Keratinocyte (primary cell): Measurements from ENCODE around the gene FGF18. TPM values are rescaled to one million over a fixed set of nuclear protein-coding genes. Genes with fewer than 3 reads are reported as not detected.

Experiments
- DNase-seq: peaks from one replicate; pipeline ENCODE4 v3.0.0-alpha.2; 2011; ENCODE audit warnings: low read depth, missing footprints, low spot score
- FAIRE-seq: peaks from 2 replicates; lab custom pipeline; 2011; peaks lifted over from hg19 to GRCh38; lab: Jason Lieb, UNC
- H2AFZ ChIP-seq: 2 replicates; pipeline ENCODE4 v1.6.0; 2012; ENCODE audit warnings: low read length, control low read depth, inconsistent platforms; ENCODE audit not compliant: control insufficient read depth
- H3K27ac ChIP-seq: 2 replicates; pipeline ENCODE4 v1.5.1; 2011; ENCODE audit warnings: low read length; ENCODE audit not compliant: control insufficient read depth, insufficient read depth
- H3K27me3 ChIP-seq: 3 replicates; pipeline ENCODE4 v1.6.0; 2011; ENCODE audit warnings: low read length; ENCODE audit not compliant: control insufficient read depth, insufficient read depth; ENCODE audit errors: extremely low read depth
- H3K36me3 ChIP-seq, 2 experiments: 2 replicates in 1 of 2; 3 replicates in 1 of 2; pipeline ENCODE4 v1.5.1; 2011; ENCODE audit warnings: low read length in 2 of 2, mild to moderate bottlenecking in 1 of 2; ENCODE audit not compliant: control insufficient read depth in 2 of 2, insufficient read depth in 2 of 2; ENCODE audit errors: extremely low read depth in 1 of 2
- H3K4me1 ChIP-seq: 3 replicates; pipeline ENCODE4 v1.5.1; 2011; ENCODE audit warnings: low read length; ENCODE audit not compliant: control insufficient read depth, insufficient read depth; ENCODE audit errors: extremely low read depth
- H3K4me2 ChIP-seq: 3 replicates; pipeline ENCODE4 v1.6.0; 2011; ENCODE audit warnings: low read depth, low read length; ENCODE audit not compliant: control insufficient read depth, insufficient read depth; ENCODE audit errors: extremely low read depth
- H3K4me3 ChIP-seq, 3 experiments: fragments of 200-600 bp in 1 of 3; sonication (generic) in 1 of 3; 2 replicates in 2 of 3; 3 replicates in 1 of 3; pipeline ENCODE4 v1.5.1; 2011 to 2016; ENCODE audit warnings: low read length in 3 of 3, mild to moderate bottlenecking in 3 of 3, control low read depth in 2 of 3, inconsistent platforms in 1 of 3, low read depth in 1 of 3, mixed read lengths in 1 of 3, mixed run types in 1 of 3, moderate library complexity in 1 of 3; ENCODE audit not compliant: control insufficient read depth in 2 of 3, insufficient read depth in 2 of 3; ENCODE audit errors: extremely low read depth in 1 of 3
- H3K79me2 ChIP-seq: 2 replicates; pipeline ENCODE4 v1.6.0; 2012; ENCODE audit warnings: low read length; ENCODE audit not compliant: control insufficient read depth, insufficient read depth
- H3K9ac ChIP-seq: 3 replicates; pipeline ENCODE4 v1.6.0; 2011; ENCODE audit warnings: low read length; ENCODE audit not compliant: control insufficient read depth, insufficient read depth; ENCODE audit errors: extremely low read depth
- H3K9me1 ChIP-seq: 3 replicates; pipeline ENCODE4 v1.6.0; 2011; ENCODE audit warnings: low read length; ENCODE audit not compliant: control insufficient read depth, insufficient read depth; ENCODE audit errors: extremely low read depth
- H3K9me3 ChIP-seq: 2 replicates; pipeline ENCODE4 v1.5.1; 2012; ENCODE audit warnings: low read depth, low read length; ENCODE audit not compliant: control insufficient read depth
- H4K20me1 ChIP-seq: 3 replicates; pipeline ENCODE4 v1.6.0; 2011; ENCODE audit warnings: low read length; ENCODE audit not compliant: control insufficient read depth, insufficient read depth; ENCODE audit errors: extremely low read depth
- CTCF ChIP-seq, 3 experiments: IDR thresholded peaks in 1 of 3; conservative IDR thresholded peaks in 1 of 3; optimal IDR thresholded peaks in 1 of 3; 2 replicates in 2 of 3; 3 replicates in 1 of 3; pipeline versions ENCODE3 to v1.5.1; 2011; ENCODE audit warnings: low read length in 3 of 3, mild to moderate bottlenecking in 3 of 3, moderate library complexity in 2 of 3, control low read depth in 1 of 3, inconsistent platforms in 1 of 3; ENCODE audit not compliant: insufficient read depth in 2 of 3; ENCODE audit errors: extremely low read depth in 1 of 3
- EZH2 ChIP-seq: IDR thresholded peaks from one replicate; pipeline ENCODE4 v1.6.1; 2012; ENCODE audit warnings: inconsistent platforms, mild to moderate bottlenecking, low read length, moderate library complexity
- dilution Hi-C: fragments of 300-500 bp; cut with MboI; formaldehyde crosslinking; loops from one replicate; pipeline ENCODE4 v1.7.0; 2020; ENCODE audit warnings: low sequenced_read_pairs; ENCODE audit not compliant: extremely low pct_ligation_motif_present
- polyA plus RNA-seq, 5 experiments: library from polyadenylated mRNA; depleted of rRNA in 3 of 5; stranded (reverse) in 3 of 5; stranded (forward) in 1 of 5; unstranded in 1 of 5; fragments of >200 nt; gene quantifications; 1 replicate in 1 of 5; 2 replicates in 3 of 5; 3 replicates in 1 of 5; pipeline versions ENCODE4 v1.2.1 to v1.2.3, GENCODE V29; 2011 to 2012; ENCODE audit warnings: missing spikeins in 2 of 5, low read depth in 1 of 5, low replicate concordance in 1 of 5

The FGF18 gene
- polyA plus RNA-seq, 1 donor (not counting 4 experiments of a cell fraction or from before 2014, with no cell fraction given) = 0.05 TPM

GRCh38 chr5:171444582-171444981 is 25.1 kb downstream of the FGF18 start:
- H3K9me3 ChIP-seq = no peaks in the 10 kb centered on the region
- H4K20me1 ChIP-seq = no peaks in the 10 kb centered on the region
- no peak overlapping the region for H3K9ac ChIP-seq
- peaks cover 2% of the 10 kb centered on the region for H3K4me1 ChIP-seq
- TF ChIP-seq EZH2 = no peak
- TF ChIP-seq CTCF (optimal IDR thresholded peaks at IDR 0.05 in 1 of 3, IDR thresholded peaks at IDR 0.05 in 1 of 3, conservative IDR thresholded peaks at IDR 0.05 in 1 of 3; ENCODE audit: extremely low read depth in 1 of 3, insufficient read depth in 2 of 3, low read length in 3 of 3) = no peak
- dilution Hi-C loops = no loop called here
- H3K79me2 ChIP-seq = no peaks in the 10 kb centered on the region
- H3K27me3 ChIP-seq = peaks cover 9% of the 10 kb centered on the region
- no peak overlapping the region for H2AFZ ChIP-seq
- peak; percentile 73 for FAIRE-seq
- H3K27ac ChIP-seq = no peak overlapping the region
- no peaks in the 10 kb centered on the region for H3K9me1 ChIP-seq
- no peak overlapping the region for H3K4me2 ChIP-seq
- H3K36me3 ChIP-seq = no peaks in the 10 kb centered on the region
- DNase-seq = peak; percentile 19
- H3K4me3 ChIP-seq = no peak overlapping the region

- no peaks in the 10 kb centered on the region for H3K36me3 ChIP-seq
- DNase-seq (no peak), FAIRE-seq (no peak)
- peaks cover 2% of the 10 kb centered on the region for H3K4me1 ChIP-seq
- no peaks in the 10 kb centered on the region for H3K9me3 ChIP-seq
- TF ChIP-seq EZH2 (no peak), CTCF (optimal IDR thresholded peaks at IDR 0.05 in 1 of 3, IDR thresholded peaks at IDR 0.05 in 1 of 3, conservative IDR thresholded peaks at IDR 0.05 in 1 of 3; ENCODE audit: extremely low read depth in 1 of 3, insufficient read depth in 2 of 3, low read length in 3 of 3) (no peak)
- no peaks in the 10 kb centered on the region for H3K79me2 ChIP-seq
- no peak overlapping the region for H3K4me2 ChIP-seq
- no peaks in the 10 kb centered on the region for H4K20me1 ChIP-seq
- no peak overlapping the region for H2AFZ ChIP-seq
- H3K9me1 ChIP-seq = no peaks in the 10 kb centered on the region
- peaks cover 9% of the 10 kb centered on the region for H3K27me3 ChIP-seq
- dilution Hi-C loops = no loop called here
- no peak overlapping the region for H3K27ac ChIP-seq
- no peak overlapping the region for H3K4me3 ChIP-seq
- H3K9ac ChIP-seq = no peak overlapping the region
These were observed 26.4 kb downstream of the FGF18 start for GRCh38 chr5:171445644-171446516.
